Ascending aorta (tissue), 2 donors: Measurements from ENCODE around the gene PLEKHG5. TPM values are rescaled to one million over a fixed set of nuclear protein-coding genes. Genes with fewer than 3 reads are reported as not detected.
"Not testable (repeated sequence)": the region's sequence is repeated elsewhere in the genome, so short reads cannot be mapped to it uniquely, and the experiment has no call there.

Source experiments
- DNase-seq, 2 donors: peaks; one replicate each; pipeline ENCODE4 v3.0.0-alpha.2; 2019; ENCODE audit warnings: low spot score in 2 of 2
- H3K27ac ChIP-seq, 2 donors: fragments of 200-600 bp; sonication (generic); one replicate each; pipeline ENCODE4 v1.5.1; 2016 to 2017; ENCODE audit warnings: mild to moderate bottlenecking in 1 of 2
- H3K27me3 ChIP-seq: fragments of 200-600 bp; sonication (generic); one replicate; pipeline ENCODE4 v1.5.1; 2017
- H3K36me3 ChIP-seq, 2 donors: fragments of 200-600 bp; sonication (generic); one replicate each; pipeline ENCODE4 v1.5.1; 2016
- H3K4me1 ChIP-seq, 2 donors: fragments of 200-600 bp; sonication (generic); one replicate each; pipeline ENCODE4 v1.5.1; 2016 to 2017; ENCODE audit warnings: mild to moderate bottlenecking in 1 of 2
- H3K4me3 ChIP-seq, 2 donors: fragments of 200-600 bp; sonication (generic); one replicate each; pipeline ENCODE4 v1.5.1; 2016 to 2017; ENCODE audit warnings: mild to moderate bottlenecking in 1 of 2
- H3K9me3 ChIP-seq, 2 donors: fragments of 200-600 bp; sonication (generic); one replicate each; pipeline ENCODE4 v1.5.1; 2016
- intact Hi-C: fragments of 100-400 bp; cut with DNase I; formaldehyde crosslinking; loops from one replicate; pipeline ENCODE4 v1.15.1; 2023
- total RNA-seq: library from RNA; depleted of rRNA; stranded (reverse); fragments of >200 nt; gene quantifications from one replicate; pipeline ENCODE4 v1.1.0, GENCODE V29; 2016
- TF ChIP-seq, protein P1 (sequence below), 3 experiments: fragments of 200-600 bp in 2 of 3; fragments of 450-650 bp in 1 of 3; sonication (generic) in 2 of 3; IDR thresholded peaks; one replicate each; pipeline ENCODE4 v1.5.1; 2016 to 2019; ENCODE audit warnings: antibody characterized with exemption in 3 of 3, mild to moderate bottlenecking in 1 of 3, moderate library complexity in 1 of 3

The PLEKHG5 gene
- total RNA-seq, 1 donor from 2014 or later, result 11.4 TPM

- no peaks in the 10 kb centered on the region for H3K9me3 ChIP-seq
- no peak overlapping the region for H3K4me3 ChIP-seq
- intact Hi-C loops, result loop anchor here (1.0 kb wide), 2 partner anchors 75 to 192 kb away; no protein-coding TSS in a partner anchor
- peak in 1 of 2 donors; percentile 73 for DNase-seq
- TF ChIP-seq, protein P1, sequence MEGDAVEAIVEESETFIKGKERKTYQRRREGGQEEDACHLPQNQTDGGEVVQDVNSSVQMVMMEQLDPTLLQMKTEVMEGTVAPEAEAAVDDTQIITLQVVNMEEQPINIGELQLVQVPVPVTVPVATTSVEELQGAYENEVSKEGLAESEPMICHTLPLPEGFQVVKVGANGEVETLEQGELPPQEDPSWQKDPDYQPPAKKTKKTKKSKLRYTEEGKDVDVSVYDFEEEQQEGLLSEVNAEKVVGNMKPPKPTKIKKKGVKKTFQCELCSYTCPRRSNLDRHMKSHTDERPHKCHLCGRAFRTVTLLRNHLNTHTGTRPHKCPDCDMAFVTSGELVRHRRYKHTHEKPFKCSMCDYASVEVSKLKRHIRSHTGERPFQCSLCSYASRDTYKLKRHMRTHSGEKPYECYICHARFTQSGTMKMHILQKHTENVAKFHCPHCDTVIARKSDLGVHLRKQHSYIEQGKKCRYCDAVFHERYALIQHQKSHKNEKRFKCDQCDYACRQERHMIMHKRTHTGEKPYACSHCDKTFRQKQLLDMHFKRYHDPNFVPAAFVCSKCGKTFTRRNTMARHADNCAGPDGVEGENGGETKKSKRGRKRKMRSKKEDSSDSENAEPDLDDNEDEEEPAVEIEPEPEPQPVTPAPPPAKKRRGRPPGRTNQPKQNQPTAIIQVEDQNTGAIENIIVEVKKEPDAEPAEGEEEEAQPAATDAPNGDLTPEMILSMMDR (IDR thresholded peaks at IDR 0.05), result peak; percentile 83 to 98 (median 95)
- H3K27ac ChIP-seq, result no peak overlapping the region
- H3K27me3 ChIP-seq, result peaks cover 9% of the 10 kb centered on the region
- no peaks in the 10 kb centered on the region for H3K4me1 ChIP-seq
- no peaks in the 10 kb centered on the region for H3K36me3 ChIP-seq
Observed at GRCh38 chr1:6438047-6438525, 53.4 kb downstream of the PLEKHG5 start.

DNA sequence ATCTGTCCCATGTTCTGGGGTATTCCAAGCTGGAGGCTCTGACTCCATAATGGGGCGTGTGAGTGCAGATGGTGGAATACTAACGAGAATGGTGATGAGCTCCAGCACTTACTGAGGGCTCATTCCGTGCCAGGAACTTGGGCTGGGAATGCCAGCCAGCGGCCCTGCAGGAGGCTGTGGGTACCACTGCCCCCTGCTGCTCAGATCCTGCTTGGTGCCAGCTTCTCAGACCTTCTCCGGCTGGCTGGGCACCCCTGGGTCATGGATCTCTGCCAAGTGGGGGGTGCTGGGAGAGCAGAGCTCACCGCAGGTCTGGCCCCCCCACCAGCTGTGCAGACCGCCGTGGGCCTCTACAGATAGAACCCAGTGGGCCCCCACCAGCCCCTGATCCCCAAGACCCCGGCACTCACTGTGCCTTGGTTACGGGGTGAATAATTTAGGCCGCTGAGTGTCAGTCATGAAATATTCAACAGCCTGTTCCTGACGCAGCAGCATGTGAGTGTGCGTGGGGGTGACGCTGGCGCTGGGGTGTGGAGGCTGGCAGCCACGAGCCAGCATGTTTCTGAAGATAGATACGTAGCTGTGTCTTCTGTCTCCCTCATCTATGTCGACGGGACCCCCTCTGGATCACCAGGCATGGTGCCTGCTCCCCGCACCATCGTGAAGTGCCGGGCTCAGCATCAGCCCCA is 54.3 kb downstream of the PLEKHG5 start:
- DNase-seq, H3K9me3 ChIP-seq, H3K4me3 ChIP-seq, intact Hi-C loops, H3K36me3 ChIP-seq, H3K4me1 ChIP-seq, H3K27ac ChIP-seq, H3K27me3 ChIP-seq: not testable (repeated sequence)

GRCh38 chr1:6436277-6436676 is 55.2 kb downstream of the PLEKHG5 start:
- H3K27me3 ChIP-seq, H3K27ac ChIP-seq, DNase-seq, intact Hi-C loops, H3K36me3 ChIP-seq, H3K9me3 ChIP-seq, H3K4me3 ChIP-seq, H3K4me1 ChIP-seq: not testable (repeated sequence)

- Histone ChIP-seq H3K4me1 (no peaks in the 10 kb centered on the region), H3K27ac (no peak overlapping the region), H3K27me3 (peaks cover 1% of the 10 kb centered on the region), H3K9me3 (no peaks in the 10 kb centered on the region), H3K4me3 (no peak overlapping the region), H3K36me3 (no peaks in the 10 kb centered on the region)
- no peak for DNase-seq
- TF ChIP-seq, protein P1 (IDR thresholded peaks at IDR 0.05), result no peak
- intact Hi-C loops, result no loop called here
Observed at GRCh38 chr1:6435547-6435946, 55.9 kb downstream of the PLEKHG5 start.

DNA sequence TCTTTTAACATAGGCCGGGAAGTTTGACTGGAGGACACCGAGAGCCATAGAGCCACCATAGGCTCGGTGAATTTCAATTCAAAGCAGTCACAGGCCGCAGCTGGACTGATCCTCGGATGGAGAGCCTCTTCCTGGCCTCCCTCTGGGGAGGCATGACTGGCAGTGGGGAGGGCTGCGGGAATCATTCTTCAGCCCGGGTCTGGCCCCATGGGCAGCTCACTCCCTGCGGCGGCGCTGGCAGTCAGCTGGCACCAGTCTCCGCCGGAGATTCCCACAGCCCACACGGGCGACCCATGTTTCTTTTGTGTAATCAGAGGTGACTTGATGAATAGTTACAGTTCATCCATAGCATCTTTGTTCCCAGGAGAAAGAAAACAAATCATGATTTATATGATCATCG is 56.3 kb downstream of the PLEKHG5 start:
- no peaks in the 10 kb centered on the region for H3K4me1 ChIP-seq
- H3K9me3 ChIP-seq, result no peaks in the 10 kb centered on the region
- no peaks in the 10 kb centered on the region for H3K27me3 ChIP-seq
- no peak overlapping the region for H3K4me3 ChIP-seq
- no peak for DNase-seq
- H3K36me3 ChIP-seq, result no peaks in the 10 kb centered on the region
- intact Hi-C loops, result no loop called here
- H3K27ac ChIP-seq, result no peak overlapping the region
- TF ChIP-seq, protein P1 (IDR thresholded peaks at IDR 0.05), result no peak

GRCh38 chr1:6434186-6434585 is 57.3 kb downstream of the PLEKHG5 start:
- Histone ChIP-seq H3K36me3 (no peaks in the 10 kb centered on the region), H3K27me3 (no peaks in the 10 kb centered on the region), H3K9me3 (no peaks in the 10 kb centered on the region), H3K27ac (no peak overlapping the region), H3K4me3 (no peak overlapping the region), H3K4me1 (no peaks in the 10 kb centered on the region)
- TF ChIP-seq, protein P1 (IDR thresholded peaks at IDR 0.05), result no peak
- no peak for DNase-seq
- intact Hi-C loops, result no loop called here

DNA sequence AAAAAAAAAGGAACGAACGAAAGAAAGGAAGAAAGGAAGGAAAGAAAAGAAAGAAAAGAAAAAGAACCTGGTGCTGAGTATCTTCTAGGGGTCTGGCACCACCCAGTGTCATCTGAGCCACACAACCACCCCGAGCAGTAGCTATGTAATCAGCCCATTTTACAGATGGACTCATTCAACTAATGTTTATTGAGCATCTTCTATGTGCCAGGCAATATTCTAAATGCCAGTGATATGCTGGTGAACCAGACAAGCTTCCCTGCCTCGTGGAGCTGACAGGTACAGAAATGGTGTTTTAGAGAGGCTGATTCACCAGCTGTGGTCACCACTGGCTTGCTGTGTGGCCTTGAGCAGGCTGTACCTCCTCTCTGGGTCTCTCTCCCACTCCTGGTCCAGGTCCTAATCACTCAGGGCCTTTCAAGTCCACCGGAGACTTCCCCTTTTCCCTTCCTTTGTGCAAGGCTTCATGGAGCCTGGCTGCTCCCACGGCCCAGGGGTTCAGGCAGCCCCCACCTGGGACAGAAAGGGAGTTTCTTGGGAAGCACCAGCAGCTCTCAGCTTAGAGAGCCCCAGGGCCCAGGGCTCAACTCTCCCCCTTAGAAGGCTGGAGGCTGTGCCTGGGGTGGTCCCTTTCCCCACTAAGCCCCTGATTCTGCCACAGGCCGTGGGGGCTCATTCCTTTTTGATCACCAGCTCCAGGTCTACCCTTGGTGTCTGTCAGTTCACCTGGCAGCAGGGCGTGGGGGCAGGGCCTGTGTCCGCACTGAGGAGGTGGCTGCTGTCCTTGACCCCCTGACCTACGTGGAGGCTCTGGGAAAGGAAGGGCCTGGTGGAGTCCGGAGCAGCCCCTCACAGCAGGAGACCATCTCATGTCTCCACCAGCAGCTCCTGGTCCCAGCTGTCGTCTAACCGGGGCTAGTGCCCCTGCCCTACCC is 59.6 kb downstream of the PLEKHG5 start:
- H3K27ac ChIP-seq, H3K27me3 ChIP-seq, H3K4me3 ChIP-seq, intact Hi-C loops, H3K9me3 ChIP-seq, DNase-seq, H3K36me3 ChIP-seq, H3K4me1 ChIP-seq: not testable (repeated sequence)

DNA sequence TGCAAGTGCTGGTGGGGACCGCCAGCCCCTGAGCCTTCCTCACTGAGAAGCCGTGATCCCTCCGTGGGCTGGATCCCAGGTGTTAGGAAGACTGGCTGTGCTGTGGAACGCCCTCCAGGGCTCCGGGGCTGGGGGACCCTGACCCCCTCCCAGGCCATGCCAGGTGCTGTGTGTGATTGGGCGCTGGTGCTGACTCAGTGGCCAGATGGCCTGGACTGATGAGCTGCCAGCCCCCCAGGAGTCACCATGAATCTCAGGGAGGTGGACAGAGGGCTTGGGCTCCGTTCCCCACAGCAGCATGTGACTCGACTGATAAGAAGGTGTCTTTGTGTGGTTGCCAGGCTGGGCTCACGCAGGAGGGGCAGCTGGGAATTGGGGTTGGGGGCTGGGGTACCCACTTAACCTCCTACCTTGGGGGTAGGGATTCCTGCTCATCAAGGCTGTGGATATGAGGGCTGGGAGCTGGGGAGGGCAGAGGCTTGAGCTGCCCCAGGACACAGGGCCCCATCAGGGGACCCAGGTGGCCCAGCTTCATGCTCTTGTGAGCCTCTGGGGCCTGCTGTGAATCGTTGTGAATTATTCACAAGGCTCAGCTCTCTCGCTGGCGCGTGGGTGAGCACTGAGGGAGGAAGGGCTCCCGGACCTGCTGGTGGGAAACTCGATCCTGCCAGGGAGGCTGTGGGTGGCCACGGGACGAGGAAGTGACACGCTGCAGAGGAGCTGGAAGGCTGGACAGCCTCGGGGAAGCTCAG is 61.6 kb downstream of the PLEKHG5 start:
- intact Hi-C loops, H3K4me1 ChIP-seq, H3K36me3 ChIP-seq, H3K4me3 ChIP-seq, H3K27ac ChIP-seq, DNase-seq, H3K9me3 ChIP-seq: not testable (repeated sequence)
- H3K27me3 ChIP-seq, result peaks cover 11% of the 10 kb centered on the region

- H3K9me3 ChIP-seq, DNase-seq, H3K4me1 ChIP-seq, H3K27ac ChIP-seq, H3K4me3 ChIP-seq, intact Hi-C loops, H3K36me3 ChIP-seq: not testable (repeated sequence)
- peaks cover 18% of the 10 kb centered on the region for H3K27me3 ChIP-seq
Observed at GRCh38 chr1:6428453-6428852, 63.0 kb downstream of the PLEKHG5 start.
